Testis (tissue), 2 donors: Measurements from ENCODE around the gene FSIP1.

Source experiments
- CTCF ChIP-seq, 3 experiments: fragments of 450-650 bp in 2 of 3; fragments of 200-600 bp in 1 of 3; sonication (generic) in 1 of 3; IDR thresholded peaks; one replicate each; pipeline ENCODE4 v1.5.1; 2016 to 2019; ENCODE audit warnings: antibody characterized with exemption in 3 of 3, mild to moderate bottlenecking in 2 of 3, moderate library complexity in 1 of 3
- POLR2A ChIP-seq: fragments of 450-650 bp; IDR thresholded peaks from one replicate; pipeline ENCODE4 v1.6.1; 2017; ENCODE audit warnings: antibody characterized with exemption, mild to moderate bottlenecking, moderate library complexity

GRCh38 chr15:39692356-39693327, 90.0 kb downstream of the FSIP1 start:
- TF ChIP-seq CTCF (IDR thresholded peaks at IDR 0.05) (no peak), POLR2A (no peak)
